Fibroblast of skin of right biceps (primary cell): ENCODE measurements around the gene RASA3.
A peak's percentile ranks its signal among the peaks of the same experiment; 100 is the strongest.
"Not testable (repeated sequence)": the region's sequence is repeated elsewhere in the genome, so short reads cannot be mapped to it uniquely, and the experiment has no call there.

Experiments used
- DNase-seq: peaks from one replicate; pipeline ENCODE4 v3.0.0-alpha.2; 2013

Gene RASA3

DNA sequence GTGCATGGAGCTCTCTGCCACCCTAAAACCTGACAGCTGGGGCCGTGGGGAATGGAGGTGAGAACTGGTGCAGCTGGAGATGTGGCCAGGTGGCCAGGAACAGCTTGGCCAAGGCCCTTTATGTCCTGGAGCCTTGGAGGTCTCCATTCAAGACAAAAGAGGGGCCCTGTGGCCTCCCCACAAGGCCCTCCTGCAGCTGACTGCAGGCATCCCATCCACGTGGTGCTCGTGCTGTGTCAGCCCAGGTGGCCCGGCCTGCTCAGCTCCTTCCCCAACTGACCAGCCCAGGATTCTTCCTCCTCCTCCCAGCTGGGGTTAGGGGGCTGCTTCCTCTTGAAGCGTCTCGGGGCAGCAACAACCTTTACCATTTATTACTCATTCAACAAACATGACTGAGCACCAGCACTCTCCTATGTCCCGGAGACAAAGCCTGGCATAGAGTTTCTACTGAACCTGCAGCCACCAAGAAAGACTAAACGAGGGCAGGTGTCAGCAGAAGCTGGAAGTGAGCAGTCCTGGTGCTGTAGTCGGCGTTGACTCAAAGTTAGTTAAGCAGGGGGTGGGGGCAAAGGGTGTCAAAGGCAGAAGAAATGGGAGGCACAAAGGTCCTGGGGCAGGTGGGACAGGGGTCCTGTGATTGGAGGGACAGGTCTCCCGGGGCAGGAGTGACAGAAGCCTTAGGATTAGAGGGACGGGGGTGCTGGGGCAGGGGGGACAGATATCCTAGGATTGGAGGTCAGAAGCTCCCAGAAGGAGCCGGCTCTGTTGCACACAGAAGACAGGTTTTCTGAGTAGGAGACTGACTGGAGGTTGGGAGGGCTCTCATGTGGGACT is 135.3 kb downstream of the RASA3 start:
- DNase-seq = no peak

DNA sequence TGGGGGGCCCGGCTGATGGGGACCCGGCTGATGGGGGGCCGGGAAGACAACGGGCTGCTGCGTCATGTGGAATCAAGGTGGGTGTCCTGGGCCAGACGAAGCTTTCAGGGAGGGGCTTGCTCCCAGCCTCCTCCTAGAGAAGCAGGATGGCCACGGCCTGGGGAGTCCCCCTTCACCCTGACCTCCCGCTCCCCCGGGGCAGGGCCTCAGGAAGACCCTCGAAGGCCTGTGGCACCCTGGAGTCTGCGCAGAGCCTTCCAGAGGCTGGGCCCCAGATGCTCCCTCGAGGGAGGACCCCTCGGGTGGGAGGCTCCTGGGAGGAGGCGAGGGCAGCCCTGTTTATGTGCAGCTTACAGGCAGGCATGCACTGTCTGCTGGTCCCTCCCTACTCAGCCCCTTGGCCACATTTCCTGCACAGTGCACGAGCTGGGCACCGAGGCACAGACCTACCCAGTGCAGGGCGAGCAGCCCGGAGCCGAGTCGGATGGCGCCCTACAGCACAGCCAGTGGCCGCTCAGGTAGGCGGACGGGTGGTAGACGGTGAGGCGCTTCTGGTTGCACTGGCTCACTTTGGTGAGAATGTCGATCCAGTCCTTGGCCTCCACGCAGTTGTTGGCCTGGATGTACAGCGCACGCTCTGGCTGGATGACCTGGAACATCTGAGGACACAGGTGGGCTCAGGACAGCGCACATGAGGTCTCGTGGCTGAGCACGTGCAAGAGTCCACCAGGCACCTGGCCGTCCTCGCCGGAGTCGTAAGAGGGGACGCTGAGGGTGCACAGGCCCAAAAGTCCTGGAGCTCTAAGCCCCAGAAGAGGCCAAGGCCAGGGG is 136.1 kb downstream of the RASA3 start:
- DNase-seq = no peak

DNA sequence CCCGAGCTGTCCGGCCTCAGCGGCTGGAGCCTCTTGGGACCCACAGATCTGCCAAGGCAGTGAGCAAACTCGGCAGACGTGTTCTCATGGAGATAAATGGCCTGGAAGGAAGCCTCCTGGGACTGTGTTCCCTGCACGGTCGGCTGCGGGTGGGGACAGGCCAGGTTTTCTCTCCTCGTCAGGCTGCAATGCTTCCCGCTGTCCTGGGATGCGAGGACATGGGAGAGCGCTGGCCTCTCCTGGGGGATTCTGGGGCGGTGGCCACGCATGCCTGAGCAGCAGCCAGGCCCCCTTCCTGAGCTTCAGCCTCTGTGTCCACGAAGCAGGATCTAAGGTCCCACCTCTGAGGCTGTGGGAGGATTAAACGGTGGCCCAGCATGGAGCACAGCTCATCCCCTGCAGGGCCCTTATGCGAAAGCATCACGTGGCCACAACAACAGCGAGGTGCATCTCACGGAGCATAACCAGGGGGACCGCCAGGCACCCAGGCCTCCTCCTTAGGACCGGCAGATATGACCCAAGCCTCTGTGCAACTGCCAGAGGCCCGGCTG is 137.3 kb downstream of the RASA3 start:
- no peak for DNase-seq

DNA sequence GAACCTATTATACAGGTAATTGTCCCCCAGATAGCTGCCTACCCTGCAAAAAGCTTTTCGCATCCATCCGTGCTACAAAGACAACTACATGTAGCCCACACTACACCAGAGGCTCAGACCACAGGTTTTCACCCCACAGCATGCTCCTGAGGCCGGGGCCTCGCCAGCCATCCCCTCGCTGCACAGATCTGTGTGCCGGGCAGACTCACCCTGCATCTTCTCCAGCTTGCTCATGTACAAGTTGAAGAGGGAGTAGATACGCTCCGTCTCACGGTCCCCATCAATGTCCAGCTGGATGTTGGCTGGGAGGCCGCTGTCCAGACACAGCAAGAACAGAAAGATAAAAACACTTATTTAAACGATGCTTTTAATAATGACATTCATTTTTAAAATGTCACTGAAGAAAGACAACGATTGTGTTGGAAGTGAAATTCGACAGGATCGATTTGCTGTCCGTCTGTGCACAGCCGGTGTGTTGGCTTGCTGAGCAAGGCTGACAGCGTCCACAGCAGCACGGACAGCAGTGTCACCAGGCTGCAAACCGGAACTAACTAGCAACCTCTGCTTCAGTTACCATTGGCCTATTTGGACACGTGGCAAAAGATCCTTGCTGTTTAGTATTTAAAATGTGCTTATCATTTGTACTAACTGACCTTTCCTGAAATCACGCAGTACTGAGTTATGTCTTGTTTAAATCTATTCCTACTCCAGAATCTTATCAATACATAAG is 140.0 kb downstream of the RASA3 start:
- no peak for DNase-seq

DNA sequence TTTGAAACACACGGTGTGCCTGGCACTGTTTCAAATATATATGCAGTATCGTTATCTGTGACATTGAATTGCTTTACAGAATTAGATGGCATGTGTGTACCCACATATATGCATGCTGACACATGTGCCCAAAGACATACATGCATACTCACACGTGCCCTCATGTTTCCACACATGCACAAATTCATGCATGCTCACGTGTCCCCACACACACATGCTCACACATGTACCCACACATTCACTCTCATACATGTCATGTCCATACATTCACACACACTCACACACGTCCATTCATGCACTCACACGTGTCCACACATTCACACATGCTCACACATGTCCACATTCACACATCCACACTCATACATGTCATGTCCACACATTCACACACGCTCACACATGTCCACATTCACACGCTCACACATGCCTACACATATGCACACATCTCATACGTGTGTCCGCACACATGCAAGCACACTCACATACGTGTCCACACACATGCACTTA is 140.7 kb downstream of the RASA3 start:
- no peak for DNase-seq

DNA sequence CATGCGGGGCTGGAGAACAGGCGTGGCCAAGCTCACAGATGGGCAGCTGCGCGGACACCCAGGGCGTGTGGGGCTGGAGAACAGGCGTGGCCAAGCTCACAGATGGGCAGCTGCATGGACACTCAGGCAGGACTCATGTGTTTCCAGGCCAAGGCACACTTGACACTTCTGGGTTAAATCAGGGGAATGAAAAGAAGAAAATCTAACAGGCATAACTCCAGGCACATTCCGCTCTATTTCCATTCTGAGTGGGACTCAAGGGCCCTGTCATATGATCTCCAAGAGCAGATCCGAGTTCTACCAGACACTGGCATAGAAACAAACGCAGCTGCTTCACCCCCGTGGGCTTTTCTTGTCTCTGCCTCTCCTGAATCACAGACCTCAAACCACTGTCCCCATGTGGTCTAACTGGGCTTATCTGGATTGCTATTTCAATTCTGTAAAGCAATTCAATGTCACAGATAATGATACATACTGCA is 141.2 kb downstream of the RASA3 start:
- DNase-seq = no peak

DNA sequence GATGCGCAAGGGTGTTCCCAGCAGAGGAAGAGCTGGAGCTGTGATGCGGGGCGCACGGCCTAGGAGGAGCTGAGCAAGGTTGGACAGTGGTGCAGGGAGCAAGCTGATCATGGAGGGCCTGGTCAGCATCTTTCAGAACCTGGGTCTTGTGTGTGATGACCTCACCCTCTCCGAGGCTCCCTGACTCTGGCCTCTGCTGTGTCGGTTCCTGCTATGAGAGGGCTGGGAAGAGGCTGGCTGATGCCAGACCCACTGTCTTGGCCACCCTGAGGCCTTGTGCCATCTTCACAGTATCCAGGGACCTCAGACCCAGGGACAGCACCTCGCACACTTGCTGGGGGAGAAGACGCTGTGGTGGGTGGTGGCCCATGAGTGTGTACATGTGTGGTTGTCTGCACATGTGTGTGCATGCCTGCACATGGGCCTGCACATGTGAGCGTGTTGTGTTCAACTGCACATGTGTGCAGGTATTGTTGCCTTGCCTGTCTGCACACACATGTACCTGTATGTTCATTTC is 142.0 kb downstream of the RASA3 start:
- no peak for DNase-seq

DNA sequence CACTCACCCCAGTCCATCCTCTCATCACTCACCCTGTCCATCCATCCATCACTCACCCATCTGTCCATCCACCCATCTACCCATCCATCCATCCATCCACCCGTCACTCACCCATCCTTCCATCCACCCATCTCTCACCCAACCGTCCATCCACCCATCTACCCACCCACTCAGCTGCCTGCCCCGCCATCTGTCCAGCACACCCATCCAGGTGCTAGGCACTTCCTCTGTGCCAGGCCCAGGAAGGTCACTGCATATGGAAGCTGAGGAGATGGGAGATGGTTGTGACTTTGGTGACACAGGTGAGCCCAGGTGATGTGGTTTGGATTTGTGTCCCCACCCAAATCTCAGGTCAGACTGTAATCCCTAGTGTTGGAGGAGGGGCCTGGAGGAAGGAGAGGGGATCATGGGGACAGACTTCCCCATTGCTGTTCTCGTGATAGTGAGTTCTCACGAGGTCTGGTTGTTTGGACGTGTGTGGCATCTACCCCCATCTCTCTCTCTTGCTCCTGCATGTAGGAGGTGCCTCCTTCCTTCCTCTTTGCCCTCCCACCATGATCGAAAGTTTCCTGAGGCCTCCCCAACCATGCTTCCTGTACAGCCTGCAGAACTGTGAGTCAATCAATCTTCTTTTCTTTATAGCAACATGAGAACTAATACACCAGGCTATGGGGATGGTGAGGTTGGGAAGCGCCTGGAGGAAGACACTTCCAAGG is 142.7 kb downstream of the RASA3 start:
- DNase-seq = no peak

DNA sequence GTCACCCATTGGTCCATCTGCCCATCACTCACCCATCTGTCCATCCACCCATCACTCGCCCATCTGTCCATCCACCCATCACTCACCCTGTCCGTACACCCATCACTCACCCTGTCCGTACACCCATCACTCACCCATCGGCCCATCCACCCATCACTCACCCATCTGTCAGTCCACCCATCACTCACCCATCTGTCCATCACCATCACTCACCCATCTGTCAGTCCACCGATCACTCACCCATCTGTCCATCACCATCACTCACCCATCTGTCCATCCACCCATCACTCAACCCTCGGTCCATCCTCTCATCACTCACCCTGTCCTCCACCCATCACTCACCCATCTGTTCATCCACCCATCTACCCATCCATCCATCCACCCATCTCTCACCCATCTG is 143.6 kb downstream of the RASA3 start:
- not testable (repeated sequence) for DNase-seq

DNA sequence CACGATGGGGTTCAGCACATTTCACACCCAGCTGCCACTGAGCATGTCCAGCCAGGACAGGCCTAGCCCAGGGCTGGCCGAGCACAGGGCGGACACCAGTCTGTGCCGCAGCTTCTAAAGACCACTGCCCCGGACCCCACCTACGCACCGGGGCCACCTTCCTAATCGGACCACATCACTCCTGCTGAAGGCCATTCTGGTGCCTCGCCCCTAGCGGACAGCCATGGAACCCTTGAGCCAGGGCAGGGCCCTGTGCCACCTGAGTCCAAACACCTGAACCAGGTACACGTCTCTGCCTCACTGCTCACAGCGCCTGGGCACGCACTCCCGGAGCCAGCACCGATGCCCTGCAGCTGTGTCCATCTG is 150.1 kb downstream of the RASA3 start:
- no peak for DNase-seq

DNA sequence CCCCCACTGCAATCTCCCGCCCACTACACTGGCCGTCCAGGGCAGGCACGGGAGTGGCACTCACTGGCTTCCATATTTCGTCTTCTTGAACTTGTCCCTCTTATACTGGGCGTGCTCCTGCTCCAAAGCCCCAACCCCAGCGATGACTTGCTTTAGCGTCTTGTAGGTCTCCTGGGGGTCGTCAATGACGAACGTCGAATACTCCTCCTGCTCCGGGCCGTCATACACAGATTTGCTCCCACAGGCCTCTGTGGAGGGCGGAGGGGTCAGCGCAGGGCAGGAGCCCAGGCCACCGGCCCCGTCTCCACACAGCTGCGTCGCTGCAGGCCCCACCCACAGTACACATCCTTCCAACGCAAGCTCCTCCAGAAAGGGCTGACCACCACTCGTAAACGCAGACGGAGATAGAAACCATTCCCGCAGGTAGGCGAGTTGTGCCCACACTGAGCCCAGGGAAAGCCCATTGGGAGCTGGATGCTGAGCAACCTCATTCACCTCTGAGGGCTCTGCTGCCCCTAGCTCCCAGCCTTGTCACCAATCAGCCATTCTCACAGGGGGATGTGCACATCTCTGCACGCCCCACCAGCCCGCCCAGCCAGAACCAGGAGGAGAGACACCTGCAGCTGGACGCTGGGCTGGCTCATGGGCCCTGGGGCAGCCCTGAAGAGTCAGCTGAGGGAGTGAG is 150.7 kb downstream of the RASA3 start:
- no peak for DNase-seq

DNA sequence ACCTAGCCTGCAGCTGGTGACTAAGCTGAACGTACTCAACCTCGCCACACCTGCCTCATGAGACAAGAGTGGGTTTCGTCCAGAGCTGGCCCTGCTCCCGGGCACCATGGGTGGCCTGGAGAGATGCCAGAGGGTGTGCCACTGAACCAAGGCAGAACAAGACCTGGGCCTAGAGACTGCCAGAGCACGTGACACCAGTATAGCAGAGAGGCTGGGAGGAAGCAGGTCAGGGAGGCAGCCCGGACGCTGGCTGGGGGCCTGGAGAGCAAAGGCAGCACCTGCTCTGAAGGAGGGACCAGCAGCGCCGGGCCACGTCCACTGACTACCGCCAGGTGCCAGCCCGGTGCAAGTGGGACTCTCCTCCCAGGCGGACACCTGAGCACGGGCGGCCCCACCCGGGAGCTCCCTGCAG is 151.2 kb downstream of the RASA3 start:
- DNase-seq = no peak

DNA sequence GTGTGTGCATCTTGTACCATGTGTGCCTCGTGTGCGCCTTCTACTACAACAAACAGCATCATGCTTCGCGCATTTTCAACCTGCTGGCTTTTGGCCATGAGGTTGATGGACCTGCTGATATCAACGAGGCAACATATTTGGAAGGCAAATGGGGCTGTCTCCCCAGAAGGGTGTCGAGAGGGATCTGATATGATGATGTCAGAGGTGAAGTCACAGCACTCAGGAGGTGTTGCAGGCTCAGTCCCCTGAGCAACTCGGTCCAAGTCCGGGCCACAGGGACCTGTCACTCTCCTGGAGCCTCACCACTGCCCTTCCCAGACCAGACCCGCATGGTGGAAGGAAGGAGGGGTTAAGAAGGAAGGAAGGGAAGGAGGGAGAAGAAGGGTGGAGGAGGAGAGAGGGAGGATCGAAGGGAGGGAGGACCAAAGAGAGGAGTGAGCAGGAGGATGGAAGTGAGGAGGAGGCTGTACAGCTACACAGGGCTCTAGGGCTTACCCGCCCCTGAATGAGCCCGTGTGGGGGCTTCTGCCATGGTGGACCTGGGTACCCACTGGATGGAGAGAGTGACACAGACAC is 151.8 kb downstream of the RASA3 start:
- DNase-seq = no peak

DNA sequence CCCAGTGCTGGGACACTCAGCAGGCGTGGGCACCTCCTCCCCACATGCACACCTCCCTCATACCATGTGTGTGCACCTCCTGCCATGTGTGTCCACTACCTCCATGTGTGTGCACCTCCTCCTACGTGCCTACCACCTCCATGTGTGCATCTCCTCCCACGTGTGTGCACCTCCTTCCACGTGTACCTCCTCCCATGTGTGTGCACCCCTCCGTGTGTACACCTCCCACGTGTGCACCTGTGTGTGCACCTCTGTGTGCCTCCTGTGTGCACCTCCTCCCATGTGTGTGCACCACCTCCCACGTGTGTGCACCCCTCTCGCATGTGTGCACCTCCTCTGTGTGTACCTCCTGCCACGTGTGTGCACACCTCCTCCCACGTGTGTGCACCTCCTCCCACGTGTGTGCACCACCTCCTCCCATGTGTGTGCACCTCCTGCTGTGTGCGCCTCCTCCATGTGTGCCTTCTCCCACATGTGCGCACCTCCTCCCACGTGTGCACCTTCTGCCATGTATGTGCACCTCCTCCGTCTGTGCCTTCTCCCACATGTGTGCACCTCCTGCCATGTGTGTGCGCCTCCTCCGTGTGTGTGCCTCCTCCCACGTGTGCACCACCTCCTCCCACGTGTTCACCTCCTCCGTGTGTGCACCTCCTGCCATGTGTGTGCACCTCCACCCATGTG is 152.5 kb downstream of the RASA3 start:
- no peak for DNase-seq

DNA sequence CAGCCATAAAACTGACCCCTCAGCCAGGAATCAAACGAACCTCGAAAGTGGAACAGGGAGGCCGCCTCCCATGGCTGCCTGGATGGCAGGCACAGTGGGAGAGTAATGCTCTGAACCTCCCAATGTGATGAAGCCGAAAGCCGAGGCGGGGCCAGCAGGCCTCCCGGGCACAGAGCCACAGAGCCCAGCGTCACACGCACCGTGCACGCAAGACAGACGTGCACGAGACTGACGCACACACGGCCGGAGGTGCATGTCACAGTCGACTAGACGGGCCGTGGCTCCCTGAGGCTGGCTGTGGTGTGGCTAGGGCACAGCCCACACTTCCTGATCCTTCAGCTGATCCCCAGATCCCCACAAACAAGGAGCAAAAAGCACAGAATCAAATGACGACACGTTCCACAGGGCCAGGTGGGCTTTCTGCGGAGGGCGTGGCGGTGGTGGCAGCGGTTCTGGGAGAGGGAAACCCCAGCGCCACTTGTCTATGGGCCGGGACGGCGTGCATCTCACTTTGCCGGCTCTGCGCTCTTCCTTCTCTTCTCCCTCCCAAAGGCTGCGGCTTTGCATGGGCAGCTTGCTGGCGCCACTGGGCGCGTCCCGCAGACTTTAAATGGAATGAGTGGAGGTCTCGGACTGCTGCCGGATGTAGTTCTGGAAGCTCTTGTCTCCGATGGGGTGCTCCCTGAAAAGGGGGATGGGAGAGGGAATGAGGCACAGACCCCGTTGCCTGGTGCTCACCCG is 153.5 kb downstream of the RASA3 start:
- no peak for DNase-seq

DNA sequence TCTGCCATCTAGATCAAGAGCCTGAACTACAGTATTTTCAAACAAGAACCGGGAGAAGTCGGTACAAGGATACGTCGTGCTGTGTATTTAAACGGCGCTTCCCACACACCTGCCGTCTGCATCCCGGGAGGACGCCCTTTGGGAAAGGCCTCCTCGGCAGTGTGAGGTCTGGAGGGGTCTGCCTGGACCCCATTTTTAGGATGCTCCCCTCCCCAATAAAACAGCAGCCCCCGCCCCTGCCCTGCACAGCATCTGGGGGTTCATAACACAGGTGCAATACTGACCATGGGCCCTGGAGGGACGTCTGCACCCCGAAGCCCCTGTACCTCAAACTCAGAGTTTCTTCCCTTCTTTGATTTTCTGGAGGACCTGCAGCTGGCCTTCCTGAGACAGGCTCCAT is 154.4 kb downstream of the RASA3 start:
- DNase-seq = no peak

DNA sequence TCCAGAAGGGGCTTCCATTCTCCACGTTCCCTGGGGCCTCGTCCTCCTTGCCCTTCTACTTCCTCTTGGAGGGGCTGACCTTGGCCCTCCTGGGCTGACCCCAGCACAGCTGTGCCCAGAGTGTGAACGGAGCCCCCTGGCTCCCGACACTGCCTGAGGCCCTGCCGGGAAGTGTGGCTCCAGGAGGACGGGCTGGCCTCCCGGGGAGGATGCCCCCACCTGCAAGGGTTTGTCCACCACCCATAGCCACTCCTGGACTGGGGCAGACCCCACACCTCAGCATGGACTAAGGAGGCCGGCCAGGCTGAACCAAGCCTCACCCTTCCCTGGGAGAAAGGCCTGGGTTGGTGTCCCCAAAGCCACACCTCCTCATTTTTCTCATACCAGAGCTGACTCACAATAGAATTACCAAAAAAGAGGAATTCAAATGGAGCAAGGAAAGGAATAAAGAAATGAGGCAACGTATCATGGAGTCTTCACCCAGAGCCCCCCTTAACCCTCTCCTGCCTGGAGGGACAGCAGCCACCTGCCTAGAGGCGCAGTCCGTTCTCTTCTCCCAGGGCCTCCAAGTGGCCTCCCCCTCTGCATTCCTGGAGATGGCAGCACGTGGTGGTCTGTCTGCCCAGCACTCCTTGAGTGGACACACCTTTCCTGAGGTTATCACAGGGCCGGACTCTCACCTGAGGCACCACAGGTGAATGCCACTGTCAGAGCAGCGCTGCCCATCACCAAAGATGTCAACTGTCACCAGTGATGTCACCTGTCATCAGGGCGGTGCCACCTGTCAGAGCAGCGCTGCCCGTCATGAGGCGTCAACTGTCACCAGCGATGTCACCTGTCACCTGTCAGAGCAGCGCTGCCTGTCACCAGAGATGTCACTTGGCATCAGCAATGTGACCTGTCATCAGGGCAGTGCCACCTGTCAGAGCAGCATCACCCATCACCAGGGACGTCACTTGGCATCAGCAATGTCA is 155.4 kb downstream of the RASA3 start:
- peak; percentile 84 for DNase-seq

DNA sequence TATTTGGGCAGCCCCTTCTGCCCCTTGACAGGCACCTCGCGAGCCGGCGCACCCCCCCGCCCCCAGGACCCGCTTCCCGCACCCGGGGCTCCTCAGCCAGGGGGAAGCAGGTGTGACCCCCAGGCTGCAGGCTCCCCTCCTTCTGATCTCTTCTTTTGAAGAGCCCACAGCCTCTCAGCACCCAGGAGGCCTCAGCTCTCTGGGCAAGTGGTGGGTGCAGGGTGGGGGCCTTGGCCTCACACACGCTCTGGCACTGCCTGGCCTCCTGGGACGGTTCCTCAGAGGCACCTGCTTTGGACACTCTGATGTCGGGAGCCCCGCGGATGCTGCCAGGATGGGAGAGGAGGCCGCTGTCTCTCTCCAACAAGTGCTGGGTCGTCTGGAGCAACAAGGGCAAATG is 157.0 kb downstream of the RASA3 start:
- no peak for DNase-seq
